Vagina (tissue), 2 donors: ENCODE measurements around the gene ARFIP1. TPM values are rescaled to one million over a fixed set of nuclear protein-coding genes. Genes with fewer than 3 reads are reported as not detected.
"Not testable (repeated sequence)": the region's sequence is repeated elsewhere in the genome, so short reads cannot be mapped to it uniquely, and the experiment has no call there.

Experiments
- DNase-seq, 2 donors: peaks; one replicate each; pipeline ENCODE4 v3.0.0-alpha.2; 2017; ENCODE audit errors: extremely low spot score in 2 of 2
- H3K27ac ChIP-seq: fragments of 200-600 bp; sonication (generic); one replicate; pipeline ENCODE4 v1.5.1; 2019
- H3K27me3 ChIP-seq: fragments of 200-600 bp; sonication (generic); one replicate; pipeline ENCODE4 v1.5.1; 2019
- H3K36me3 ChIP-seq, 2 donors: fragments of 200-600 bp; sonication (generic); one replicate each; pipeline ENCODE4 v1.5.1; 2017 to 2019
- H3K4me1 ChIP-seq: fragments of 200-600 bp; sonication (generic); one replicate; pipeline ENCODE4 v1.5.1; 2019
- H3K4me3 ChIP-seq, 2 donors: fragments of 200-600 bp; sonication (generic); 1 replicate in 1 of 2; 2 replicates in 1 of 2; pipeline ENCODE4 v1.5.1; 2016 to 2019
- H3K9me3 ChIP-seq: fragments of 200-600 bp; sonication (generic); one replicate; pipeline ENCODE4 v1.5.1; 2019
- CTCF ChIP-seq, 3 experiments: fragments of 450-650 bp in 2 of 3; fragments of 200-600 bp in 1 of 3; sonication (generic) in 1 of 3; IDR thresholded peaks; one replicate each; pipeline ENCODE4 v1.5.1; 2017 to 2019; ENCODE audit warnings: antibody characterized with exemption in 3 of 3, mild to moderate bottlenecking in 2 of 3, moderate library complexity in 2 of 3
- POLR2A ChIP-seq, 2 donors: fragments of 450-650 bp; IDR thresholded peaks; one replicate each; pipeline ENCODE4 v1.6.1; 2017; ENCODE audit warnings: antibody characterized with exemption in 2 of 2, mild to moderate bottlenecking in 2 of 2, moderate library complexity in 2 of 2
- POLR2AphosphoS5 ChIP-seq, 2 donors: sonication (generic); formaldehyde crosslinking; IDR thresholded peaks; one replicate each; pipeline ENCODE4 v1.9.0; 2017; ENCODE audit warnings: antibody characterized with exemption in 2 of 2, mild to moderate bottlenecking in 2 of 2, low read depth in 1 of 2; ENCODE audit not compliant: insufficient read depth in 1 of 2
- intact Hi-C: fragments of 100-400 bp; cut with DNase I; formaldehyde crosslinking; loops from one replicate; pipeline ENCODE4 v1.15.1; 2023
- total RNA-seq: library from RNA; depleted of rRNA; stranded (reverse); fragments of >200 nt; gene quantifications from one replicate; pipeline ENCODE4 v1.2.3, GENCODE V29; 2016

ARFIP1 gene
- total RNA-seq, 1 donor from 2014 or later: 19.4 TPM

DNA sequence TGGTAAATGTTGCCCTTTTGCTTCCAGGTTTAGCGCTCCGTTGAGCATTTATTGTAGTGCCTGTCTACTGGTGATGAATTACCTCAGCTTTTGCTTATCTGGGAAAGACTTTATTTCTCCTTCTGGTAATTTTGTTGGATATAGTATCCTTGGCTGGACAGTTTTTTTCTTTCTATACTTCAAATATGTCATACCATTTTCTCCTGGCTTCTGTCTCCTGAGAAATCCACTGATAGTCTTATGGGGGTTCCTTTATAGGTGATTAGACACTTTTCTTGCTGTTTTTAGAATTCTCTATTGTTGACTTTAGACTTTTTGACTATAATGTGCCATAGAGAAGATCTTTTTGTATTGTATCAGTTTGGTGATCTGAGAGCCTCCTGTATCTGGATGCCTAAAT, 73.5 kb downstream of the ARFIP1 start:
- DNase-seq: no peak
- no peak overlapping the region for H3K4me3 ChIP-seq
- peaks cover 7% of the 10 kb centered on the region for H3K9me3 ChIP-seq
- peaks cover 10% of the 10 kb centered on the region for H3K4me1 ChIP-seq
- intact Hi-C loops: no loop called here
- H3K27me3 ChIP-seq: no peaks in the 10 kb centered on the region
- TF ChIP-seq POLR2A (IDR thresholded peaks at IDR 0.05) (no peak), CTCF (IDR thresholded peaks at IDR 0.05) (no peak), POLR2AphosphoS5 (IDR thresholded peaks at IDR 0.05; ENCODE audit: insufficient read depth in 1 of 2, low read depth in 1 of 2) (no peak)
- no peaks in the 10 kb centered on the region for H3K36me3 ChIP-seq
- H3K27ac ChIP-seq: no peak overlapping the region

DNA sequence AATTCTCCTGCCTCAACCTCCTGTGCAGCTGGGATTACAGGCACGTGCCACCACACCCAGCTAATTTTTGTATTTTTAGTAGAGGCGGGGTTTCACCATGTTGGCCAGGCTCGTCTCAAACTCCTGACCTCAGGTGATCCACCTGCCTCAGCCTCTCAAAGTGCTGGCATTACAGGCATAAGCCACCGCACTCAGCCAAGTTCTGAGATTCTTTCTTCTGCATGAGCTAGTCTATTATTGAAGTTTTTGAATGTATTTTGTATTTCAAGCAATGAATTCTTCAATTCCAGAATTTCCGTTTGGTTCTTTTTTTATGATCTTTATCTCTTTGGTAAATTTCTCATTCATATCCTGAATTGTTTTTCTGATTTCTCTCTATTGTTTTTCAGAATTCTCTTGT, 74.3 kb downstream of the ARFIP1 start:
- H3K9me3 ChIP-seq, intact Hi-C loops, DNase-seq, H3K27me3 ChIP-seq, H3K27ac ChIP-seq, H3K4me3 ChIP-seq, H3K36me3 ChIP-seq: not testable (repeated sequence)
- peaks cover 10% of the 10 kb centered on the region for H3K4me1 ChIP-seq

- Histone ChIP-seq H3K4me3 (no peak overlapping the region), H3K27ac (no peak overlapping the region), H3K4me1 (no peaks in the 10 kb centered on the region), H3K36me3 (no peaks in the 10 kb centered on the region), H3K27me3 (no peaks in the 10 kb centered on the region), H3K9me3 (peaks cover 7% of the 10 kb centered on the region)
- intact Hi-C loops: no loop called here
- TF ChIP-seq POLR2AphosphoS5 (IDR thresholded peaks at IDR 0.05; ENCODE audit: insufficient read depth in 1 of 2, low read depth in 1 of 2) (no peak), CTCF (IDR thresholded peaks at IDR 0.05) (no peak), POLR2A (IDR thresholded peaks at IDR 0.05) (no peak)
- DNase-seq: no peak
These were observed 77.2 kb downstream of the ARFIP1 start for GRCh38 chr4:152856960-152857359.

- no peaks in the 10 kb centered on the region for H3K36me3 ChIP-seq
- H3K27ac ChIP-seq: no peak overlapping the region
- no peak overlapping the region for H3K4me3 ChIP-seq
- no peaks in the 10 kb centered on the region for H3K9me3 ChIP-seq
- TF ChIP-seq CTCF (IDR thresholded peaks at IDR 0.05): no peak
- TF ChIP-seq POLR2A (IDR thresholded peaks at IDR 0.05): no peak
- no peak for TF ChIP-seq POLR2AphosphoS5 (IDR thresholded peaks at IDR 0.05; ENCODE audit: insufficient read depth in 1 of 2, low read depth in 1 of 2)
- H3K27me3 ChIP-seq: no peaks in the 10 kb centered on the region
- no peak for DNase-seq
- intact Hi-C loops: no loop called here
- H3K4me1 ChIP-seq: no peaks in the 10 kb centered on the region
These were observed 79.2 kb downstream of the ARFIP1 start for GRCh38 chr4:152858934-152859333.

GRCh38 chr4:152860046-152860445, 80.3 kb downstream of the ARFIP1 start:
- H3K4me1 ChIP-seq: no peaks in the 10 kb centered on the region
- H3K36me3 ChIP-seq: no peaks in the 10 kb centered on the region
- H3K27me3 ChIP-seq: no peaks in the 10 kb centered on the region
- DNase-seq: no peak
- no peak overlapping the region for H3K27ac ChIP-seq
- no peak overlapping the region for H3K4me3 ChIP-seq
- H3K9me3 ChIP-seq: no peaks in the 10 kb centered on the region
- TF ChIP-seq POLR2A (IDR thresholded peaks at IDR 0.05): no peak
- no peak for TF ChIP-seq CTCF (IDR thresholded peaks at IDR 0.05)
- TF ChIP-seq POLR2AphosphoS5 (IDR thresholded peaks at IDR 0.05; ENCODE audit: insufficient read depth in 1 of 2, low read depth in 1 of 2): no peak
- intact Hi-C loops: no loop called here

GRCh38 chr4:152862608-152863007, 82.9 kb downstream of the ARFIP1 start:
- no peak for TF ChIP-seq CTCF (IDR thresholded peaks at IDR 0.05)
- no peak for TF ChIP-seq POLR2A (IDR thresholded peaks at IDR 0.05)
- intact Hi-C loops: no loop called here

More at GRCh38 chr4:152862608-152863007, 82.9 kb downstream of the ARFIP1 start:
- no peaks in the 10 kb centered on the region for H3K36me3 ChIP-seq
- H3K4me1 ChIP-seq: no peaks in the 10 kb centered on the region
- no peak overlapping the region for H3K27ac ChIP-seq
- H3K27me3 ChIP-seq: no peaks in the 10 kb centered on the region
- no peaks in the 10 kb centered on the region for H3K9me3 ChIP-seq
- DNase-seq: no peak
- H3K4me3 ChIP-seq: no peak overlapping the region
